Endothelial cell of umbilical vein (primary cell): ENCODE measurements around the gene DCDC1. TPM values are rescaled to one million over a fixed set of nuclear protein-coding genes. Genes with fewer than 3 reads are reported as not detected.

Source experiments
- BruUV-seq: library from RNA; stranded (reverse); fragments of 400-500 nt; replicated peaks from 2 replicates; lab custom pipeline; 2021; lab: Mats Ljungman, UMichigan
- CTCF ChIA-PET: fragments of 300-600, 350-600 bp; sonication (Branson Sonifier 250); formaldehyde crosslinking; loops from one replicate; lab custom pipeline; 2021; ENCODE audit warnings: antibody characterized with exemption, inconsistent platforms; lab: Charles Lee
- POLR2A ChIA-PET: fragments of 300-600, 350-600 bp; sonication (Branson Sonifier 250); formaldehyde crosslinking; loops from one replicate; lab custom pipeline; 2021; ENCODE audit warnings: antibody characterized with exemption, inconsistent platforms; lab: Charles Lee
- DNase-seq: peaks from one replicate; pipeline ENCODE4 v3.0.0-alpha.2; 2011; ENCODE audit warnings: low read depth, low spot score
- FAIRE-seq: peaks from 2 replicates; lab custom pipeline; 2011; peaks lifted over from hg19 to GRCh38; lab: Jason Lieb, UNC
- H2AFZ ChIP-seq: 2 replicates; pipeline ENCODE4 v1.6.0; 2012; ENCODE audit warnings: low read depth, low read length, control low read depth, inconsistent platforms
- H3K27ac ChIP-seq: 2 replicates; pipeline ENCODE4 v1.5.1; 2011; ENCODE audit warnings: low read depth, mild to moderate bottlenecking, control low read depth, low read length, moderate library complexity; ENCODE audit not compliant: insufficient read depth
- H3K27me3 ChIP-seq, 2 experiments: 2 replicates each; pipeline versions ENCODE4 v1.6.0 to v1.6.1; 2011; ENCODE audit warnings: low read length in 2 of 2, mixed read lengths in 1 of 2; ENCODE audit not compliant: control insufficient read depth in 2 of 2, insufficient read depth in 2 of 2
- H3K36me3 ChIP-seq, 2 experiments: 2 replicates in 1 of 2; 3 replicates in 1 of 2; pipeline ENCODE4 v1.5.1; 2011; ENCODE audit warnings: low read length in 2 of 2, mild to moderate bottlenecking in 1 of 2, moderate library complexity in 1 of 2; ENCODE audit not compliant: control insufficient read depth in 2 of 2, insufficient read depth in 2 of 2; ENCODE audit errors: extremely low read depth in 1 of 2
- H3K4me1 ChIP-seq: 3 replicates; pipeline ENCODE4 v1.5.1; 2011; ENCODE audit warnings: mild to moderate bottlenecking, low read length; ENCODE audit not compliant: control insufficient read depth, insufficient read depth; ENCODE audit errors: extremely low read depth
- H3K4me2 ChIP-seq: 2 replicates; pipeline ENCODE4 v1.6.1; 2011; ENCODE audit warnings: low read length, control low read depth, mixed read lengths; ENCODE audit not compliant: insufficient read depth
- H3K4me3 ChIP-seq, 3 experiments: fragments of 200-600 bp in 1 of 3; sonication (generic), shearing (Covaris generic) in 1 of 3; replicated peaks in 1 of 3; 2 replicates each; pipeline ENCODE4 v1.5.1; 2011 to 2016; ENCODE audit warnings: control low read depth in 3 of 3, low read length in 3 of 3, mild to moderate bottlenecking in 2 of 3, inconsistent platforms in 1 of 3, low read depth in 1 of 3, moderate library complexity in 1 of 3; ENCODE audit not compliant: insufficient read depth in 1 of 3
- H3K79me2 ChIP-seq: 2 replicates; pipeline ENCODE4 v1.6.0; 2012; ENCODE audit warnings: low read length, inconsistent platforms; ENCODE audit not compliant: control insufficient read depth, insufficient read depth
- H3K9ac ChIP-seq: replicated peaks from 2 replicates; pipeline ENCODE3; 2011; ENCODE audit warnings: low read length, control low read depth; ENCODE audit not compliant: insufficient read depth; ENCODE audit errors: extremely low read depth
- H3K9me1 ChIP-seq: replicated peaks from 3 replicates; pipeline ENCODE4 v1.6.0; 2011; ENCODE audit warnings: mild to moderate bottlenecking, low read length; ENCODE audit not compliant: control insufficient read depth, insufficient read depth; ENCODE audit errors: extremely low read depth
- H3K9me3 ChIP-seq: replicated peaks from 2 replicates; pipeline ENCODE4 v1.5.1; 2012; ENCODE audit warnings: low read length, inconsistent platforms; ENCODE audit not compliant: control insufficient read depth, insufficient read depth
- H4K20me1 ChIP-seq: replicated peaks from 2 replicates; pipeline ENCODE3; 2011; ENCODE audit warnings: mild to moderate bottlenecking, low read length; ENCODE audit not compliant: control insufficient read depth, insufficient read depth; ENCODE audit errors: extremely low read depth
- CTCF ChIP-seq, 2 donors: IDR thresholded peaks; 1 replicate in 1 of 2; 2 replicates in 1 of 2; pipeline ENCODE4 v1.5.1; 2011; ENCODE audit warnings: low read length in 2 of 2, mild to moderate bottlenecking in 2 of 2, moderate library complexity in 2 of 2, control low read depth in 1 of 2, inconsistent platforms in 1 of 2, low read depth in 1 of 2; ENCODE audit not compliant: insufficient read depth in 1 of 2; ENCODE audit errors: extremely low read depth in 1 of 2
- EZH2 ChIP-seq: IDR thresholded peaks from 2 replicates; pipeline ENCODE4 v1.6.1; 2012; ENCODE audit warnings: borderline replicate concordance, low read depth, mild to moderate bottlenecking, moderate library complexity, low read length, inconsistent platforms; ENCODE audit not compliant: severe bottlenecking
- FOS ChIP-seq: IDR thresholded peaks from 2 replicates; pipeline ENCODE4 v1.6.1; 2011; ENCODE audit warnings: mild to moderate bottlenecking, low read length, moderate library complexity, borderline replicate concordance; ENCODE audit not compliant: insufficient read depth
- GATA2 ChIP-seq: IDR thresholded peaks from 2 replicates; pipeline ENCODE4 v1.7.0; 2011; ENCODE audit warnings: low read depth, mild to moderate bottlenecking, moderate library complexity, mixed read lengths, low read length; ENCODE audit not compliant: insufficient read length, insufficient read depth
- JUN ChIP-seq: IDR thresholded peaks from 2 replicates; pipeline ENCODE4 v1.6.1; 2011; ENCODE audit warnings: borderline replicate concordance, low read depth; ENCODE audit not compliant: insufficient read length, insufficient read depth
- MAX ChIP-seq: IDR thresholded peaks from 2 replicates; pipeline ENCODE4 v1.6.1; 2011; ENCODE audit not compliant: insufficient read depth, insufficient read length
- MYC ChIP-seq: IDR thresholded peaks from one replicate; pipeline ENCODE4 v1.6.1; 2011; ENCODE audit warnings: mild to moderate bottlenecking, low read depth, low read length
- POLR2A ChIP-seq: IDR thresholded peaks from 2 replicates; pipeline ENCODE4 v1.6.1; 2012; ENCODE audit warnings: low read depth, mild to moderate bottlenecking, control low read depth, low read length
- POLR2AphosphoS5 ChIP-seq: IDR thresholded peaks from 2 replicates; pipeline ENCODE4 v1.6.1; 2012; ENCODE audit warnings: low read depth, mild to moderate bottlenecking, control low read depth, low read length, moderate library complexity; ENCODE audit not compliant: insufficient read depth
- dilution Hi-C: fragments of 300-500 bp; cut with MboI; formaldehyde crosslinking; loops from one replicate; pipeline ENCODE4 v1.15.0; 2019; ENCODE audit warnings: low sequenced_read_pairs; ENCODE audit not compliant: extremely low pct_ligation_motif_present
- intact Hi-C: fragments of 100-400 bp; cut with micrococcal nuclease; formaldehyde crosslinking; loops from one replicate; pipeline ENCODE4 v1.10.0; 2022
- polyA plus RNA-seq, 4 experiments: library from polyadenylated mRNA; depleted of rRNA in 3 of 4; stranded (reverse) in 3 of 4; unstranded in 1 of 4; fragments of >200 nt; gene quantifications; 2 replicates each; pipeline versions ENCODE4 v1.2.1 to v1.2.3, GENCODE V29; 2011 to 2012; ENCODE audit warnings: missing spikeins in 1 of 4
- total RNA-seq: library from RNA; stranded (reverse); gene quantifications from 2 replicates; pipeline ENCODE4 v1.2.3, GENCODE V29; 2021

The DCDC1 gene
- total and polyA plus RNA-seq, 2 donors (not counting 3 experiments of a cell fraction or from before 2014, with no cell fraction given) = 0.04 TPM; not detected in 1

GRCh38 chr11:31419138-31419537, 49.6 kb upstream of the DCDC1 start:
- intact Hi-C loops = no loop called here

More at GRCh38 chr11:31419138-31419537, 49.6 kb upstream of the DCDC1 start:
- POLR2A ChIA-PET = no interaction called here
- no TSS peak for BruUV-seq
- H3K27ac ChIP-seq = no peak overlapping the region
- TF ChIP-seq MYC = no peak
- TF ChIP-seq POLR2AphosphoS5 = no peak
- TF ChIP-seq JUN = no peak
- no peak for TF ChIP-seq EZH2
- TF ChIP-seq MAX = no peak
- TF ChIP-seq CTCF (IDR thresholded peaks at IDR 0.05; ENCODE audit: extremely low read depth in 1 of 2, insufficient read depth in 1 of 2, low read depth in 1 of 2, low read length in 2 of 2) = no peak
- no peak for TF ChIP-seq FOS
- no peak for TF ChIP-seq GATA2
- no peak for TF ChIP-seq POLR2A
- H3K79me2 ChIP-seq = no peaks in the 10 kb centered on the region
- no peaks in the 10 kb centered on the region for H3K9me3 ChIP-seq
- H4K20me1 ChIP-seq = no peaks in the 10 kb centered on the region
- peaks cover 3% of the 10 kb centered on the region for H3K9me1 ChIP-seq
- no peaks in the 10 kb centered on the region for H3K27me3 ChIP-seq
- H3K4me1 ChIP-seq = no peaks in the 10 kb centered on the region
- H2AFZ ChIP-seq = no peak overlapping the region
- dilution Hi-C loops = no loop called here
- no peak overlapping the region for H3K9ac ChIP-seq
- CTCF ChIA-PET = interaction anchor here (1.1 to 1.2 kb wide), 2 partner anchors 17 to 22 kb away, joined by 3 to 4 read pairs; no protein-coding TSS in a partner anchor
- no peak overlapping the region for H3K4me3 ChIP-seq
- no peaks in the 10 kb centered on the region for H3K36me3 ChIP-seq
- FAIRE-seq (no peak), DNase-seq (no peak)
- no peak overlapping the region for H3K4me2 ChIP-seq
